Cardiac muscle cell (in vitro differentiated cells and primary cell): ENCODE measurements around the gene PNRC1. TPM values are rescaled to one million over a fixed set of nuclear protein-coding genes. Genes with fewer than 3 reads are reported as not detected.

ENCODE experiments used
- DNase-seq, 2 donors: peaks; one replicate each; pipeline versions ENCODE4 v3.0.0 to v3.0.0-alpha.2; 2010 to 2017; ENCODE audit warnings: low read depth in 1 of 2, low spot score in 1 of 2
- H3K27ac ChIP-seq: fragments of 200-600 bp; sonication (generic); 2 replicates; pipeline ENCODE4 v1.5.1; 2016
- H3K27me3 ChIP-seq: fragments of 200-600 bp; sonication (generic); 2 replicates; pipeline ENCODE4 v1.6.0; 2016; ENCODE audit warnings: control low read depth
- H3K36me3 ChIP-seq: fragments of 200-600 bp; sonication (generic); 2 replicates; pipeline ENCODE4 v1.5.1; 2016; ENCODE audit warnings: control low read depth
- H3K4me1 ChIP-seq: fragments of 200-600 bp; sonication (generic); 2 replicates; pipeline ENCODE4 v1.8.1; 2017; ENCODE audit warnings: low read depth, mild to moderate bottlenecking, mixed run types
- H3K4me3 ChIP-seq: fragments of 200-600 bp; sonication (generic); 2 replicates; pipeline ENCODE4 v1.5.1; 2016; ENCODE audit warnings: mild to moderate bottlenecking
- H3K9me3 ChIP-seq: fragments of 200-600 bp; sonication (generic); 2 replicates; pipeline ENCODE4 v1.5.1; 2017; ENCODE audit warnings: low read depth, mild to moderate bottlenecking, control low read depth
- CTCF ChIP-seq: IDR thresholded peaks from 2 replicates; pipeline ENCODE4 v1.5.1; 2012; ENCODE audit warnings: low read depth, mild to moderate bottlenecking, low read length
- polyA plus RNA-seq: library from polyadenylated mRNA; unstranded; fragments of >200 nt; fragmentation: Nextera tagmentation; extraction: Ambion mirVana; gene quantifications from 2 replicates; pipeline ENCODE4 v1.2.1, GENCODE V29; 2016
- total RNA-seq: library from RNA; depleted of rRNA; stranded (reverse); fragments of >200 nt; gene quantifications from 2 replicates; pipeline ENCODE4 v1.2.3, GENCODE V29; 2016

Gene PNRC1
- total and polyA plus RNA-seq, 2 experiments from 2014 or later: 231 to 285 TPM

- Histone ChIP-seq H3K27ac (no peak overlapping the region), H3K36me3 (no peaks in the 10 kb centered on the region), H3K27me3 (no peaks in the 10 kb centered on the region), H3K9me3 (no peaks in the 10 kb centered on the region), H3K4me1 (peaks cover 3% of the 10 kb centered on the region), H3K4me3 (no peak overlapping the region)
- no peak for TF ChIP-seq CTCF
- DNase-seq: no peak
Observed at GRCh38 chr6:89111933-89112332, 31.4 kb downstream of the PNRC1 start.

- Histone ChIP-seq H3K27ac (no peak overlapping the region), H3K4me1 (peaks cover 4% of the 10 kb centered on the region), H3K4me3 (peak overlapping the region; percentile 91), H3K36me3 (no peaks in the 10 kb centered on the region), H3K27me3 (no peaks in the 10 kb centered on the region), H3K9me3 (no peaks in the 10 kb centered on the region)
- no peak for TF ChIP-seq CTCF
- DNase-seq: no peak
Observed at GRCh38 chr6:89116702-89117101, 36.2 kb downstream of the PNRC1 start.

GRCh38 chr6:89117211-89118108, 36.9 kb downstream of the PNRC1 start, which contains the start of gene SRSF12:
Gene SRSF12 (minus strand): TSS chr6:89118071. CDS start chr6:89117887, 184 bp downstream.
- peak within 1 kb of the TSS; percentile 91 for H3K4me3 ChIP-seq
- no peaks in the 10 kb centered on the region for H3K27me3 ChIP-seq
- no peaks in the 10 kb centered on the region for H3K9me3 ChIP-seq
- DNase-seq: peak; percentile 65 to 73
- no peaks in the 10 kb centered on the region for H3K36me3 ChIP-seq
- TF ChIP-seq CTCF: no peak
- peak within 1 kb of the TSS; percentile 18 for H3K27ac ChIP-seq
- peaks cover 4% of the 10 kb centered on the region for H3K4me1 ChIP-seq

GRCh38 chr6:89118931-89119330, 38.4 kb downstream of the PNRC1 start:
- H3K9me3 ChIP-seq: no peaks in the 10 kb centered on the region
- H3K27me3 ChIP-seq: no peaks in the 10 kb centered on the region
- no peak for TF ChIP-seq CTCF
- H3K27ac ChIP-seq: no peak overlapping the region
- DNase-seq: no peak
- no peak overlapping the region for H3K4me3 ChIP-seq
- peaks cover 4% of the 10 kb centered on the region for H3K4me1 ChIP-seq
- H3K36me3 ChIP-seq: no peaks in the 10 kb centered on the region

- no peak overlapping the region for H3K4me3 ChIP-seq
- no peak overlapping the region for H3K27ac ChIP-seq
- H3K9me3 ChIP-seq: no peaks in the 10 kb centered on the region
- no peak for DNase-seq
- H3K27me3 ChIP-seq: no peaks in the 10 kb centered on the region
- no peak for TF ChIP-seq CTCF
- H3K36me3 ChIP-seq: no peaks in the 10 kb centered on the region
- H3K4me1 ChIP-seq: peaks cover 4% of the 10 kb centered on the region
Observed at GRCh38 chr6:89120371-89120770, 39.8 kb downstream of the PNRC1 start.
